GM18508 (cell line): ENCODE data around the gene ANXA6.
"Not testable (repeated sequence)": the region's sequence is repeated elsewhere in the genome, so short reads cannot be mapped to it uniquely, and the experiment has no call there.

Experiments
- ATAC-seq: cut with Tn5 transposase; IDR thresholded peaks from one replicate; pipeline ENCODE4 v1.9.1; 2021; ENCODE audit warnings: moderate number of reproducible peaks; ENCODE audit not compliant: insufficient read depth, unreplicated experiment

ANXA6 gene

DNA sequence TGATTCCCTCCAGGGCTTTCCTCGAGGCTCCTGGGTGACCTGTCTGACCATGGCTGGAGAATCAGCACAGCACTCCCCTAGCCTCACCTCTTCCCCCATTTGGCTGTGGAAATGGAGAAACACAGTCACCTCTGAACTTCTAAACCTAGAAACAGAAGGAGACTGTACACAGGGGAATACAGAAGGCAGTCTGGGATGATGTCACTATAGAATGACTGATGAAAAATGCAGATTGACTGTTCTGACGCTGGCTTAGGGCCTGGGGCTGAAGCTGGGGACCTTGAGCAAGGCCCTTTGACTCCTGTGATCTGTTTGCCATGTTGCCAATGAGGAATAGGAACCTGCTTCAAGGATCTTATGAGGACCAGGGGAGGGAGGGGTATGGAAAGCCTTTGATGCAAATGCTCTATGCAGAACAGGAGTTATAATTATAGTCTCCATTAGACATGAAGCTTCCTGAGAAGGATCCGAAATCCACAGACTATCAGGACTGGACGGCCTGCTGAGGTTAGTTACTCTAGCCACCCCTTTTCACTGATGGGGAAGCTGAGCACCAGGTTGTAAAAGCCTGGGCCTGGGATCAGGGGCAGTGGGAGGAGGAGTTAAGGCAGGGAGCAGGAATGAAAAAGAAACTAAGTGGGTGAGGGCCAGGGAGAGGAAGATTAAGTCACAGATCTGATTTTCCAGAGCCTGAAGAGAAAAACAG lies 24.4 kb upstream of the ANXA6 start:
- ATAC-seq, result no peak

DNA sequence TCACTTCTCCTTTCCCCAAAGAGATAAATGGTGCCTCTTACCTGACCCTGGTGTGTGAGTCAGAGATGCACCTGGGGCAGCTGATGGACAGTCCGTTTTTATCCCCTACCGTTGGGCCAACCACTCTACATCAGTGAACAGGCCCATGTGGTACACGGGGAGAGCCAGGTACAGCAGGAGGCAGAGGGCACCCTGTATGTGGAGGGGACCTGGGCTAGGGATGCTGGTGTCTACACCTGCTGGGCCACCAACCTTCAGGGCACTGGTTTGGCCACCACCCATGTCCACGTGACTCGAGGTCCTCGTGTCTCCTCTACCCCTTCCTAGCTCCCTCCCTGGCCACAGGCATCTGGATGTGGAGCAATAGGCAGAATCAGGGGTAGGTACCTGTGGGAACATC lies 22.7 kb upstream of the ANXA6 start:
- ATAC-seq, result no peak

DNA sequence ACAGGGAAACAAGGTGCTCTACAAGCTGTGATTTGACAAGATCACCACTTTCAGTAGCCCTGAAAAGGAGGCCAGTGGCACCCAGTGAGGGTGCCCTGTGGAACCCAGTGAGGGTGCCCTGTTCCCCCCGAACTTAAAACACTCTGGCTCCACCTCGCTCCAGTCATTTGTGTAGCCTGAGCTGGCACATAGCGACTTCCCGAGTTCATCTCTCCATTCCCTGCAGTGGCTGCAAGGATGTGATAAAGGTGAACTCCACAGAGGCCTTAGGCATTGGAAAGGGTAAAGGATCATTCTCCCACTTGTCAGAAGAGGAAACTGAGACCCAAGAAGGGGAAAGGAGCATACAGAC lies 21.9 kb upstream of the ANXA6 start:
- no peak for ATAC-seq

DNA sequence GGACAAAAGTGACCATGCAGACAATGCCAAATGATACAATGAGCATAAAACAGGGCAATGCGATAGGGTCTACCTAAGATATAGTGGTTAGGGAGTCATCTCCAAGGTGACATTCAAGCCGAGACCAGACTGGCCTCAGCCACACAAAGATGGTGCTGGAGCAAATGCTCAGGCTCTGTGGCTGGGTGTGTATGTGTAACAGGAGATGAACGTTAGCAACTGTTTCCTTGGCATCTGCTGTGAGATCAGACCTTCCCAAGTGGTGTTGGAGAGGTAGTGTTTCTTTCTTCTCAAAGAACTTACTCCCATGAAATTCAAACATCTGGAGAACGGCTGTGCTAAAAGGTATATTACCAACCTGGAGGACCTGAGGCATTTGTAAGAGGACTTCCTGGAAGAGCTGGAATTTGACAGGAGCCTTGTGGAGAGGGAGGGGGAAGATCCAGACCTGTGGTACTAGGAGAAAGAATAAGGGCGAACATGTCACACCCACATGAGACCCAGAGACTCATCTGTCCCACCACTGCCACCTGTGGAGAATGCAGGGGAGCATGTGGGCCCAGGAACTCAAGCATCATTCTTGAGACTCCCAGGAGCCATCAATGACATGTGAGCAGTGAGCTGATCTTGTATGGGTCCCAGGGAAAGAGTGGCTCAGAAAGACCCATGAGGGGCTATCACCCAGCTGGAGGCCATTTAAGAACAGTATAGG lies 21.4 kb upstream of the ANXA6 start:
- no peak for ATAC-seq

DNA sequence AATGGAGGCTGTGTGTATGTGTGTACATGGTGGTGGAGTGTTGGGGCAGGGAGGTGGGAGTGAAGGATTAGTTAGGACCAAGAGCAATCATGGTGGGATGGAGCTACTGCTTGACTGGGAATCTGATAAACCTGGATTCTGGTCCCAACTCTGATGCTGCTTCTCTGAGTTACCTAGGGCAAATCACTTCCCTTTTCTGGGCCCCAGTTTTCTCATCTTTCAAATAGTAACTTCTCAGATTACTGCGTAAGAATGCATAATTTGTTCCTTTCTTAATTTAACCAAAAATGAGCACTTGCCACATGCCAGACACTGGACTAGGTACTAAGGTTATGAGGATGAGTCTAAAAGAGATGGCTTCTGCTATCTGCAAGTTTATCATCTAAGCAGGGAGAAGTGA lies 20.8 kb upstream of the ANXA6 start:
- ATAC-seq, result no peak

DNA sequence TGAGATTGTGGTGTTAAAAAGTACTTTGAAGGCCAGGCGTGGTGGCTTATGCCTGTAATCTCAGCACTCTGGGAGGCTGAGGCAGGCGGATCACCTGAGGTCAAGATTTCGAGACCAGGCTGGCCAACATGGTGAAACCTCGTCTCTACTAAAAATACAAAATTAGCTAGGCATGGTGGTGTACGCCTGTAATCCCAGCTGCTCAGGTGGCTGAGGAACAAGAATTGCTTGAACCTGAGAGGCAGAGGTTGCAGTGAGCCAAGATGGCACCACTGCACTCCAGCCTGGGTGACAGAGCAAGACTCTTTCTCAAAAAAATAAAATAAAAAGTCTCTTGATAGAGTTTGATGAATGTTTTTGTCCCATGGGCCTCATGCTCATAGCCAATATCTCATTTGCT lies 18.7 kb upstream of the ANXA6 start:
- not testable (repeated sequence) for ATAC-seq

DNA sequence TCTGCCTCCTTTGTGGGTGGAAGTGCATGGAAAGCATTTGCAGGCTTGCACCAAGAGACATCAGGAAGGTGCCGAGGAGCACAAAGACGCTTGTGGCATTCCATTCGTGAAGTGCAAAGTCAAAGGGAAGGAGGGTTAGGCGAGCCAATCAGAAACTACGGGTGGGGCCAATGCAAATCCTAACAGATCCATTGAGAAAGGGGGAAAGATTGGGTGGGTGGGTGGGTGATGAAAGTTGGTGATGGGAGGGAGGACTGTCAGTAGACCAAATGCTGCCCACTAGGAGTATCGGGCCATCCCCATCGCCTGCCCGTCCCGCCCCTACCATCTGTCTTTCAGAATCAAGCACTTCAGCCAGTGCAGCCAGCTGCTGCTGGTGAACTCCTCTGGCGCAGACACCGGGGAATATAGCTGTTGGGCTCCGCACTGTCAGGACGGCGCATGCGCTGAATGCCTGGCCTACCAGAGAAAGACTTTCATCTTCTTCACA lies 17.1 kb upstream of the ANXA6 start:
- ATAC-seq, result no peak

DNA sequence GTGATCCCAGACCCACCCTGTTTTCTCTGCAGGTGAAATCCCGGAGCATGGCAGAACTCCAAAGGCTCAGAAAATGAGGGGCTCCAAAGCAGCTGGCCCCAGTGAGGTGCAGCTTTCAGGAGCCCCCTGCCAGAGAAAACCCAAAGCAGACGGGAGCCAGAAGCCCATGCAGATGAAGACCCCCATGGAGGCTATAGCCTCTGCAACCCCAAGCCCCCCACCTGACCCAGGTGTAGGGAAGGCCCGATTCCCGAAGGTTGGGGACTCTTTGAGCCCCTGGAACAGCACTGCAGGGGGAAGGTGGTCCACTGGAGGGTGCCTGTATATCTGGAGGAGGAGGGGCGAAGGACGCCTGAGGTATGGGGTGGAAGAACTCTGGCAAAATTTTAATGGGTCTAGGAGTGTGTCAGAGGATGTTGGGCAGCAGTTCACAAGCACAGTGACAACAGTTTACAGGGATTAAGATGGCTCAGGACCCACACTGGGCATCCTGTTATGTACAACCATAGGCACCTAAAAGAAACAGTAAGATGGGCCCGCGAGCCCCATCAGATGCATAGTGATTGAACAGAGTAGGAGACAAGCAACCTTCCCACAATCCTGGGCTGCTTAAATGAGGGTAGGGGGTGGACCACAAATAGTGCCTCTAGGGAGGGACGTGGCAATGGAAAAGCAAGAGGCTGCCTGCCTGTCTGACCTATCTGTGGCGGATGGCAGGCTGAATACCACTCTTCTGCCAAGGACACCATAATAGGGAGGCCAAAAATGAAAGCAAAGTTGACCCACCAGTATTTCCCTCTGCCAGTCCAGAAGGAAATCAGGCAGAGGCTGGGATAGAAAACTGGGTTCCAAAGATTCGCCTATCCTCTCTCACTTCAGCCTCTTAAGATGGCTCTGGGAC lies 16.4 kb upstream of the ANXA6 start:
- ATAC-seq, result no peak

DNA sequence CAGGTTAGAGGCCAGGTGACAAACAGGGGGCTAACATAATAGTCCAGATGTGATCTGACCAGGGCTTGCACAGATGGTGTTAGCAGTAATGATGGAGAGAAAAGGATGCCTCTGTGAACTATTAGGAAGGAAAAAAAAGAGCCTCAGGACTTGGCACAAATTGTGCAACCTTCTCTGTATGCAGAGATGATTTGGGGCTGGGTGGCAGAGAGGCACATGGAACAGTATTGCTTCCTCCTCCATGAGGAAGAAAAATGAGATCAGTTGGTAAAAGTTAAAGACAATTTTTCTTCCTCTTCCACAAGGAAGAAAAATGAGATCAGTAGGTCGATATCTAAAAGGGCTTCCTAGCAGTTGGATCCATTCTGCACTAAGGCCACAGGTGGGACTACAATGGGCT lies 13.9 kb upstream of the ANXA6 start:
- ATAC-seq, result no peak

DNA sequence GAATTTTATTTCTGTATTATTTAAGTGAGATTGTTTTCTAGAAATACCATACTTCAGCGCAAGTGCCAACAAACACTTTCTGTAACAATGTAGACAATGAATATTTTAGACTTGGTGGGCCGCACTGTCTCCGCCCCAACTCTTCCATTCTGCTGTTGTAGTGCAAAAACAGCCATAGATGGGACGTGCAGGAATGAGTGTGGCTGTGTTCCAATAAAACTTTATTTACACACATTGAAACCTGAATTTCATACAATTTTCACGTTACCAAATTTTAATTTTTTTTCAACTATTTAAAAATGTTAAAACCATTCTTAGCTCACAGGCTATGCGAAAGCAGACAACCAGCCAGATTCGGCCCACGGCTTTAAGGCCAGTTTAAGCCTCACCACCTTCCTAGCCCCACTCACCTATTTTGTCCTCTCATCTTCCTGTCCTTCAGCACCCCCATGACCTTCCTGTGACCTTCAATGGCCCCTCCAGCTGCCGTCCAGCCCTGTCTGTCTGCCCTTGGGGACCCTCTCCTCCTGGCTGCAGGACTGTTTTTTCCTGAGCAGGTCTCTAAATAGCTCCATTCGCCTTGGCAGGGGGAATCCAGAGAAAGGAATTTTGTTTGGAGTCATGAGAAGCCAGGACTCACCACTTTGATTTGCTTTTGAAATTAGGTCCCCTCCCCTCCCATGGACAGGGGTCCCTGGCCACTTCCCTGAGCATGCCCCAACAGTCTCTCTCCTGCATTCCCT lies 11.2 kb upstream of the ANXA6 start:
- no peak for ATAC-seq

DNA sequence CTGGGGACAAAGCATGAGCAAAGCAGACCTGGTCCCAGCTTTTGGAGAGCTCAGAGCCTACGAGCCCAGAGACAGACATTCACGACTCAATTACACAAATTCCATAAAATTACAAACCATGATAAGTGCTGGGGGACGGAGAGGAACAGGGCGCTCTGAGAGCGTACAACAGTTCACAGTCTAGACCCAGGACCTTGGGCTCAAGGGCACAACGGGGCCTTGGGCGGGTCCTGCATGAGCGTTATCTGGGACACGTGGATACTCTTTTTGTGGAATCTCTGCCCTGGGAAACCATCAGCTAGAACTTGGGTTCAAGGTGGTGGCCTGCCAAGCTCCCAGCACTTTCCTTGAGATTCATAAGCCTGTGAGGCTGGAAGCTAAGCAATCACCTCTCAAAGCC lies 9.4 kb upstream of the ANXA6 start:
- no peak for ATAC-seq

DNA sequence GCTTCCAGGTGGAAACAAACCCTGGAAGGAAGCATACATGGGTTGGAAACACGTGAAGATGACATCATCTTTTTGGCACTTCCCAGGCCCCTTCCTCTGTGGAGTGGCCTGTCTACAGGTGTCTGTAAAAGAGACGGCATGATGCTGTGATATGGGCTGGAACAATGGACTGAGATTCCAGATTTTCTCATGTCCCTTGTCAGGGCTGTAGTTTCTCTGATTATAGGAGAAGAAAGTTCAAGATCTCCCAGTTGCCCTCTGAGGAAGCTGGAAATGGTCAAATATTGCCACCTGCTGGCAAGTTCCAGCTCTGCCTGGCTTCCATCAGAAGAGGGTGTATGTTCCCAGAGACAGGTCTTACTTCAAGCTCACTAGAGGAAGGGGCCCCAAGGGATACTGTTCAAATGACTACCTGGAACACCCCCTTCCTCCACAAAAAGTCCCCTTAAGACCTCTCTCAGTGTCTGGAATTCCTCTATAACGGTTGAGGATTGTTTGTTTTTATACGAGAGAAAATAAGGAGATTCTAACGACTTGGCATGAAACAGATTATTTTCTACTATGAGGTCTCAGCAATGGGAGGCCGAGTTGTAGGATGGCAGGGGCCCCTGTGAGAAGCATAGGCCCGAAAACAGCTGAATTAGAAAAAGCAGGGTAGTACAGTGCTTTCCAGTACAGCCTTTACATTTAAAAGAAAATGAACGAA lies 7.3 kb upstream of the ANXA6 start:
- ATAC-seq, result peak; percentile 76

DNA sequence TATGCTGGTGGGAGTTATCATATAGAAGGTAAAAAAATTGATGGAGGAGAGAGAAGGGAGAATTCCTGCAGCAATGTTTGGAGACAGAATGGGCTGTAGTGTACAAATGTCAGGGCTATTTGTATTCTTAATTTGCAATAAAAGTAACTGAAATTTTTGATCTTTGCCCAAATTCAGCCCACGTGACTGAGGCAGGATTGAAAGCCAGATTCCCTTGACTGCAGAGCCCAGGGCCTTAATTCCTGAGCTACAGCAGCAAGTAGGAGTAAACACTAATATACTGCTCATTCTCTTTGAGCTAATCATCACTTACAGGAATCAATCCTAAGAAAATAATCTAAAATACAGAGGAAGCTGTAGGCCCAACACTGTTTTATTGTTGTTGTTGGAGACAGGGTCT lies 5.2 kb upstream of the ANXA6 start:
- ATAC-seq, result no peak

DNA sequence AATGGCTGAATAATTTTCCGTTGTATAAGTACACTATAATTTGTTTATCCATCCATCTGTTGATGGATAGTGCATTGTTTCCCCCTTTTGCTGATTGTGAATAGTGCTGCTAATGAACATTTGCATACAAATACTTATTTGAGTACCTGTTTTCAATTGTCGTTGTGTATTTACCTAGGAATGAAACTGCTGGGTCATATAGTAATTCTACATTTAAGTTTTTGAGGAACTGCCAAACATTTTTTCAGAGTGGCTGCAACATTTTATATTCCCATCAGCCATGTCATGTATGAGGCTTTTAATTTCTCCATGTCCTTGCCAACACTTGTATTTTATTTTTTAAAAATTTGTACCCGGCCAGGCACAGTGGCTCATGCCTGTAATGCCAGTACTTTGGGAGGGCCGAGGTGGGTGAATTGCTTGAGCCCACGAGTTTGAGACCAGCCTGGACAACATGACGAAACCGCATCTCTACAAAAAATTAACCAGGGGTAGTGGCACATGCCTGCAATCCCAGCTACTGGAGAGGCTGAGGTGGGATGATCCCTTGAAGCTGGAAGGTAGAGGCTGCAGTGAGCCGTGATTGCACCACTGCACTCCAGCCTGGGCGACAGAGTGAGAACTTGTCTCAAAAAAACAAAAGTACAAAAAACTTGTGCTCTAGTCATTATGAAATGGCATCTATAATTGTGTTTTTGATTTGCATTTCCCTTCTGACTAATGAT lies 2.2 kb upstream of the ANXA6 start:
- ATAC-seq, result no peak

DNA sequence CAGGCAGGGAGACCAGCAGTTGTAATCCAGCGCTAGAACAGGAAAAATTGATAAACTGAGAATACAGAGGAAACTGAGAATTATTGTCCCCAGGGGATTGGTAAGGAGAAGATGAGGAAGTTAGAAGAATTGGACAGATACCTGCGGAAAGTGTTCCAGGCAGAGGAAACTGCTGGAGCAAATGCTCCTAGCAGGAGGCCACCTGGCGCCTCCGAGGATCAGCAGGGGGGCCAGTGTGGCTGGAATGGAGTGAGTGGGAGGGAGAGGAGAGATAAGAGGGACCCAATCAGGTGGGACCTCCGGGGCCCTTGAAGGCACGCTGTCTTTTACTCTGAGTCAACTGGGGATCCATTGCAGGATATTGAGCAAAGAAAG lies 695 bp upstream of the ANXA6 start:
- ATAC-seq, result no peak

DNA sequence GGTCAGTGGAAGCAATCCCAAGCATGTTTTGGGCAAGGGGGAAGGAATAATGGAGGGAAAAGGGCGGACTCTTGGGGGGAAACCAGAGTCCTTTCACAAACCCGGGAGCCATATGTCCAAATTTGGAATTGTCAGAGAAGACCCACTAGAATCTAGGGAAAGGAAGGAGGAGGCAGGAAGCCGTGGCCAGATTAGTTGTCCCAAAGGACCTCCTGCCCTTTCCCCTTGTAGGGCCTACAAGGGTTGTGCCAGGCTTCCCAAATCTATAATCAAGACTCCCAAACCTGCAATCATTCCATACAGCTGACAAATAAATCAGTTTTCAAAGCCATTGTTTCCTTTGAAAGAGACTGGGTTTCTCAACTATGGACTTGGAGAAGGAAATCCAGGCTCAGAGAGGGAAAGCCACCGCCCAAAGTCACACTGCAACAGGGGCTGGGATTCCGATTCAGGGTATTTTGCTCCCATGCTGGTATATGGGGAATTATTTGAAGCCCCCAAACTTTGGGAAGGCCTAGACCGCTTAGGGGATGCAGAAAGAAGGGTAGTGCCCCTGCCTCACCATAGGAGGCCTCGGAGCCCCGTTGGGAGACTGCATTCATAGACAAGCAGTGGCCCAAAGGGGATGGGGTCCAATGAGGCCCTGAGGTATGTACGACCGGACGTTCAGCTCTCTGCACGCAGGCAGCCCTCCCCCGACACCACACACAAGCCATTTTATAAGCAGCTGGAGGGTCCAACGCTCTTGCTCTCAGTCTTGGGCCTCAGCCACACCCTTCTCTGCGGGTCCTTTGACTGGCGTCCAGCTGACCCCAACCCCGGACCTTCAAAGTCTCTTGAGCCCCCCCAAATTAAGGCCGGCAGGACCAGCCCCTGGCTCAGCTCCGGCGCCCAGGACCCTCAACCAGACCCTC lies 815 bp downstream of the ANXA6 start:
- ATAC-seq, result no peak

DNA sequence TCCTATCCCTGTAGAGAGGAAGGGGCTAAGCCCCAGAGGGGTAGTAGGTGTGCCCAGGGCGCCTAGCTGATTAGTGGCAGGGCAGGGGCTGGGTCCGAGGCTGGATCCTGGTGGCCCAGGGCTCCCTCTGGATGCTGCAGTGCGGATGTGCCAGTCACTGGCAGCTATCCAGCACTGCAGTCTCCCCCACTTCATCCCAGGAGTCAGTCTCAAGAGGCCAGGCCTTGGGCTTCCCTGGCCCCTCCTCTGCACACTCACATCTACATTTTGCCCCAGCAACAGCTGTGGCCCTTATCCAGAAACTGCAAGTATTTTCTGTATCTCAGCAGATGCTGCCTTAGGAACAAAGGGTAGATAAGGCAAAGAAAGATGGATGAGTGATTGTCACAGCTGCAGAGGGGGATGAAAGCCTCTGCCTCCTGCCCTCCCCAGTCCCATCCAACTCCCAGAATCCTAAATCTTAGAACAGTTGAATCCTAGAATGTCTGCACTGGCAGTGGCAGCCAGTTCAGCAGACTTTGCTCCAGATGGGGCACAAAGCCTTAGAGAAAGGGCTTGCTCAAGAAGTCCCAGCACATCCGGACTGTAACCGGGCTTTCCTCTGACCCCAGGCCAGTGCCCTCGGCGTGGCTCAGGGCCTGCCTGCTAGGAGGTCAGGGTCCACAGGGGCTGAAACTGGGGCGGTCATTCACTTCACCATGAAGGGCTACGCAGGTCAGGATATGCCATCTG lies 1.6 kb downstream of the ANXA6 start:
- ATAC-seq, result no peak
